HG03354 (cell line): ENCODE data around the gene SSC5D.

Source experiments
- ATAC-seq: cut with Tn5 transposase; IDR thresholded peaks from one replicate; pipeline ENCODE4 v1.9.1; 2021; ENCODE audit warnings: mild to moderate bottlenecking; ENCODE audit not compliant: unreplicated experiment, poor library complexity, severe bottlenecking

SSC5D gene

GRCh38 chr19:55467236-55468053 lies 20.8 kb upstream of the SSC5D start:
- peak; percentile 63 for ATAC-seq

- ATAC-seq: no peak
Observed at GRCh38 chr19:55468054-55468393, 20.2 kb upstream of the SSC5D start.

GRCh38 chr19:55471266-55471665 lies 17.0 kb upstream of the SSC5D start:
- no peak for ATAC-seq

DNA sequence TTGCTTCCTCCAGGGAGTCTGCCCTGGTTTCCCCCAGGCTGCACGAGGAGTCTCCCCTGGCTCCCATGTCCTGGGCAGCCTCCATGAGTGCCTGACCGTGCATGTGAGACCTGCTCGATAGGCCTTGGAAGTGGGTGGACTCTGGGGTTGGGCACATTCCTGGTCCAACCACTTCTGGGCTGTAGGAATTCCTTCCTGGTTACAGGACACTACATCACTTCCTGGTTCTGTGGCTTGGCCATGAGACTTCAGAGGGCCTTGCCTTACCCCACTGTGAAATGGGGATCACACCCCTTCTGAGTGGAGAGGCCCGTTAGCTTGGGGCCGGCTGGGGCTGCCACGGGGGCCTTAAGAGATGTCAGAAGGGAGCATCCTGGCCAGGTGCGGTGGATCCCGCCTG lies 15.8 kb upstream of the SSC5D start:
- no peak for ATAC-seq

GRCh38 chr19:55473225-55474012 lies 14.8 kb upstream of the SSC5D start:
- ATAC-seq: no peak

DNA sequence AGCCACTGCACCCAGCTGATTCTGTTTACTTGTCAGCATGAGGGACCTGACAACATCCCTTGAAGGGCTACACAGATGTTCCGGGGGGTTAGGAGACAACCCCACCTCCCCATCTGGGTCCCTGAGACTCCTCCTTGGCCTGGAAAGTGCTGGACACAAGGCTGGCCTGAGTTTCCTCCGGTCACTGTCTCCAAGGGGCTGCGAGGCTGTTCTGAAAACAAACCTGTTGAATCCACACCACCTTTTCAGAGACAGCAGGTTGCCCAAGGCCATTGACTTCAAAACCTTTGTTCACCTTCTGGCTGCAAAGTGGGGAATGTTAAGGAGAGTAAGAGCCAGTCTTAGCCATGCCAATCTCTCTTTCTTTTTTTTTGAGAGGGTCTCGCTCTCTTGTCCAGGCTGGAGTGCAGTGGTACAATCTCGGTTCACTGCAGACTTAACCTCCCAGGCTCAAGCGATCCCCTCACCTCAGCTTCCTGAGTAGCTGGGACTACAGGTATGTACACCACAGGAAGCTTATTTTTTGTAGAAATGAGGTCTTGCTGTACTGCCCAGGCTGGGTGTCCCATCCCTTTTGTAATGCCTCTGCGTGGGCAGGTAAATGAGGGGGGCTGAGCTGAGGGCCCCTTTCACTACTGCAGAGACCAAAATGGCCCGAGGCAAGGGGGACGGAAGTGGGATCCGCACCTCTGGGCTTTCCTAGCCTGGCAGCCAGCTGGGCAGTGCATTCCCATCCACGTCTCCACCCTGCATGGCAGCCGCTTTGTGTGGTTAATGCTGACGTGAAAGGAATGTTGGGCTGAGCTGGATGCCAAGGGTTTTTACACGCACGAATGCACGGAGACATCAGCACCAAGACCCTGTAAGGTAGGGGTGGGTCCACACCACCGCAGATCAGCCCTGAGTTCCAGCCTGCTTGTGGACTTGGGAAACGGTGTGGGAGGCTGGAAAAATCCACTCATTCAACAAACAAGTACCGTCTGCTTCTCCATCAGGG lies 13.7 kb upstream of the SSC5D start:
- no peak for ATAC-seq

DNA sequence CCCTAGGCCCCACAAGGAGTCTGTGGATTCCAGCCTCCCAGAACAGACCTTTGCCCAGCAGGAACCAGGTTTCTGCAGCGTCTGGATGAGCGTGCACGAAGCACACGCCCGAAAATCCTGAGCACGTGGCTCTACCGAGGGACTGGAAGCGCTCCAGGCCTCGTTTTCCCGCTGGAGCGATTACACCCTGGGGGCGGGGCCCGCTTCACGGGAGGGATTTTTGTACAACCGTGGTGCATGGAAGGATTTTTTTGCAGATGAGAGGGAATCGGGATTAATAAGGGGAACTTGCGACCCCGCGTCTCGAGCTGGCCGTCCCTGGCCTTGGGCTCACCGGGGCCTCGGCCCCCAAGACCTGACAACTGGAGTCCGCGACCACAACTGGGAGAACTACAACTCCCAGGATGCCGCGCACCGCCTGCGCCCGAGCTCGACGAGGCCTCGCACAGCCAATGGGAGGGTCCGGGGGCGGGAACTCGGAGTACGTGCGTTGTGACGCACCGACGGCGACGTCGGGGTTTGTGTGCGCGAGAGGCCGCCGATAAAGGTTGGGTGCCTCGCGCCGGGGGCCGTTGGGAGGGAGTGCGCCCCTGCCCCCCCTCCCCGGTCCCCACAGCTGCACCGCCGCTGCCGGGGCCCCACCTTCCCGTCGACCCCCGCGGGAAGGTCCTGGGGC lies 12.0 kb upstream of the SSC5D start, which contains the start of gene ZNF628:
TSS of gene ZNF628 (plus strand) at position 518 of the 676 bp plus-strand sequence. CDS start 3,294 bp downstream, outside the sequence.
- ATAC-seq: peak; percentile 92

DNA sequence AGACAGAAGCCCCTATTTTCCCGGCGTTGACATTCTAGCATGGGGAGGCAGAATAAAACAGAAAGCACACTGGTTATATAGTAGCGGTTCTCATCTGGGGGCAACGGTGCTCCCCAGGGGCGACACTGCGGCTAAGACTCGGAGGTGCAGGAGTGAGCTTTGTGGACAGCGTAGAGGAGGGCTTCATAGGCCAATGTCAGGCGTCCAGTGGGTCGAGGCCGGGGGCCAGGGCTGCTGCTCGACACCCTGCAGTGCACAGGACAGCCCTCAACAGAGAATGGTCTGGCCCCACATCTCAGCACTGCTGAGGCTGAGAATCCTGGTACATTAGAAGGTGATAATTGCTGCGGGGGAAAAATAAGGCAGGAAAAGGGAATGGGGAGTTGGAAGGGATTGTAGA lies 10.3 kb upstream of the SSC5D start:
- no peak for ATAC-seq

GRCh38 chr19:55478364-55478763 lies 9.9 kb upstream of the SSC5D start:
- ATAC-seq: no peak

DNA sequence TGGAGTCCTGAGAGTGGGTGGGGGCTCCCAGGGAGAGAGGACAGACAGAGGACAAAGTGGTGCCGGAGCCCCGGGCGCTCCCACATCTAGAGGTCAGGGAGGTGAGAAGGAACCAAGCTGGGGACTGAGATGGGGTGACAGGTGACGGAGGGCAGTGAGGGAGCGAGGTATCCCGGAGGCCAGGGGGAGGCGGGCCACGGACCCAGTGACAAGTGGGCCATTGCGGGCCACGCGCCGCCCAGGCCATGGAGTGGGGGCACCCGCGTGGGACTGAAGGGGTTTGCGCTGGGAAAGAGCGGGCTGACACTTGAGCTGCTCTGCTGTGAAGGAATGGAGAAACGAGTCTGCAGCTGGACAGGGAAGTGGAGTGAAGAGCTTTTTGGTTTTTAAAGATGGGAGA lies 9.2 kb upstream of the SSC5D start:
- no peak for ATAC-seq

GRCh38 chr19:55479451-55480230 lies 8.6 kb upstream of the SSC5D start:
- ATAC-seq: no peak

- ATAC-seq: no peak
Observed at GRCh38 chr19:55481148-55481793, 7.0 kb upstream of the SSC5D start.

DNA sequence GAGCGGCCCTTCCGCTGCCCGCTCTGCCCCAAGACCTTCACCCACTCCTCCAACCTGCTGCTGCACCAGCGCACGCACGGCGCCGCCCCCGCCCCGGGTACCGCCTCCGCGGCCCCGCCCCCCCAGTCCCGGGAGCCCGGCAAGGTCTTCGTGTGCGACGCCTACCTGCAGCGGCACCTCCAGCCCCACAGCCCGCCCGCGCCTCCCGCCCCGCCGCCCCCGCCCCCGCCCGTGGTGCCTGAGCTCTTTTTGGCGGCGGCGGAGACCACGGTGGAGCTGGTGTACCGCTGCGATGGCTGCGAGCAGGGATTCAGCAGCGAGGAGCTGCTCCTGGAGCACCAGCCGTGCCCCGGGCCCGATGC lies 6.5 kb upstream of the SSC5D start:
- no peak for ATAC-seq

- no peak for ATAC-seq
Observed at GRCh38 chr19:55482156-55482961, 5.9 kb upstream of the SSC5D start.

DNA sequence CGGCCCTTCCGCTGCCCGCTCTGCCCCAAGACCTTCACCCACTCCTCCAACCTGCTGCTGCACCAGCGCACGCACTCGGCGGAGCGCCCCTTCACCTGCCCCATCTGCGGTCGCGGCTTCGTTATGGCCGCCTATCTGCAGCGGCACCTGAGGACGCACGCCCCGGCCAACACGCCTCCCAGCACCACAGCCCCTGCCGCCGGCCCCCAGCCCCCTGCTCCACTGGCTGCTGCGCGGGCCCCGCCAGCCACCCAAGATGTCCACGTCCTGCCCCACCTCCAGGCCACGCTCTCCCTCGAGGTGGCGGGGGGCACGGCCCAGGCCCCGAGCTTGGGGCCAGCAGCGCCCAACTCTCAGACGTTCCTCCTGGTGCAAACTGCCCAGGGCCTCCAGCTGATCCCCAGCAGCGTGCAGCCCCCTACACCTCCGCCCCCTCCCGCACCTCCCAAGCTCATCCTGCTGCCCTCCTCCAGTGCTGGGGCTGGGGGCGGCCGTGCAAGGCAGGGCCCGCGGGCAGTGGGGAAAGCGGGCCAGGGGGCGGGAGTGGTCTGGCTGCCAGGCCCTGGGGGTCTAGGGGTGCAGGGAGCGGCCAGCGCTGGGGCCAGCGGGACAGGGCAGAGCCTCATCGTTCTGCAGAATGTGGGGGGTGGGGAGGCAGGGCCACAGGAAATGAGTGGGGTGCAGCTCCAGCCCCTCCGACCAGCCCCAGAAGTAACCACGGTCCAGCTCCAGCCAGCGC lies 5.1 kb upstream of the SSC5D start:
- no peak for ATAC-seq

- ATAC-seq: no peak
Observed at GRCh38 chr19:55483706-55484592, 4.3 kb upstream of the SSC5D start.
